ENCODE measurements around the gene TPM2.

Gene TPM2

DNA sequence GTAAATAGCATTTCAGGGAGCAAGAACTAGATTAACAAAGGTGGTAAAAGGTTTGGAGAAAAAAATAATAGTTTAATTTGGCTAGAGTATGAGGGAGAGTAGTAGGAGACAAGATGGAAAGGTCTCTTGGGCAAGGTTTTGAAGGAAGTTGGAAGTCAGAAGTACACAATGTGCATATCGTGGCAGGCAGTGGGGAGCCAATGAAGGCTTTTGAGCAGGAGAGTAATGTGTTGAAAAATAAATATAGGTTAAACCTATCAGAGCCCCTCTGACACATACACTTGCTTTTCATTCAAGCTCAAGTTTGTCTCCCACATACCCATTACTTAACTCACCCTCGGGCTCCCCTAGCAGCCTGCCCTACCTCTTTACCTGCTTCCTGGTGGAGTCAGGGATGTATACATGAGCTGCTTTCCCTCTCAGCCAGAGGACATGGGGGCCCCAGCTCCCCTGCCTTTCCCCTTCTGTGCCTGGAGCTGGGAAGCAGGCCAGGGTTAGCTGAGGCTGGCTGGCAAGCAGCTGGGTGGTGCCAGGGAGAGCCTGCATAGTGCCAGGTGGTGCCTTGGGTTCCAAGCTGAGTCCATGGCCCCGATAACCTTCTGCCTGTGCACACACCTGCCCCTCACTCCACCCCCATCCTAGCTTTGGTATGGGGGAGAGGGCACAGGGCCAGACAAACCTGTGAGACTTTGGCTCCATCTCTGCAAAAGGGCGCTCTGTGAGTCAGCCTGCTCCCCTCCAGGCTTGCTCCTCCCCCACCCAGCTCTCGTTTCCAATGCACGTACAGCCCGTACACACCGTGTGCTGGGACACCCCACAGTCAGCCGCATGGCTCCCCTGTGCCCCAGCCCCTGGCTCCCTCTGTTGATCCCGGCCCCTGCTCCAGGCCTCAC, 16.3 kb downstream of the TPM2 start, which contains the start of gene CA9:
CA9 (plus strand) TSS at position 797 of the 893 bp plus-strand sequence; CDS start at position 829, 32 bp downstream.
- peak; percentile 7 for DNase-seq

- DNase-seq: no peak
These were observed 20.2 kb downstream of the TPM2 start for GRCh38 chr9:35669331-35670145.

DNA sequence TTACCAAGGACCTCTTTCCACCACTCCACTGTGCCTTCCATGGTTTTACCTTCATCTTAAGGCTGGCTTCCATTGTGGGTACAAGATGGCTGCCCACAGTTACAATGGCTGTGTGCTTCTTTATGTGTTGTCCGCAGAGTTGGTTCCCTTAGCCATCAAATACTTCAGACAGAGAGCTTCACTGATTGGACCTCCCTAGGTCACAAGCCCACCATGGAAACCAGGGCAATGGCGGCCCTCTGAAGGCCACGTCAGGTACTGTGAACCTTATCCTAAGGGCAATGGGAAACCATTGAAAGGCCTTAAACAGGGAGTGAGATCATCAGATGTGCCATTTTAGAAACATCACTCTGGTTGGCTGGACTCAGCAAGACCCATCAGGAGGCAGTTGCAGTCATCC, 21.8 kb downstream of the TPM2 start:
- DNase-seq: no peak

DNA sequence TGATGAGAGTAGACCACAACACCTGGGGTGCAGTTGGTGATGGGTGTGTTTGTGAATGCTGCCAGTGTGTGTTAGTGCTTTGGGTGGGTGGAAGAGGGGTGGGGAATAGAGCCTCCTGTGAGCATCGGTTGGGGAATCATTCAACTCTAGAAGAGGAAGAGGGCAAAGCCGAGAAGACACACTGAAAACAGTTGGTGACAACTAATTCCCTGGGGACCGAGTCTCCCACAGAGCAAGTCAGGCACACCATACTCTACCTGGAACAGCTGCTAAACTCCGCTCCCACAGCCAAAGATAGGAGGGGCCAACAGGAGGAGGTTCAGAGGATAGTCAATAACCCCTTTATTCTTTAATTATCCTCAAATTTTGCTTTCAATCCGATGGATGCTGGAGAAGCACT, 23.2 kb downstream of the TPM2 start:
- DNase-seq: no peak

DNA sequence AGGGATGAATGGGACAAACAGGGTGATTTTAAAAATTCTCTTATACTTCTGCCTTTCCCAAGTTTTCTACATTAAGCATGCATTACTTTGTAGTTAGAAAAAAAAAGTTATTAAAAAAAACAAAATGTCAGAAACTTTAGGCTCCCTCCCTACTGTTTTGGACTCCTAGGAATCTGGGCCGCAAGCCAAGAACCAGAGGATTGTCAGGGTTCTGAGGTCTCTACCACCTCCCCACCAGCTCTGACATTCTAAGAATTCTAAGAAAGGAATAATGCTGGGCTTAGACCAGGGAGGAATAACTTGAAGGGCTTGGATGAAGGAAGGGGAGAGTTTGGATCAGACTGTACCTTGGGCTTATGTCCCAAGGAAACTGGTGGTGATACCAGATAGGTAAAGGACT, 23.7 kb downstream of the TPM2 start:
- no peak for DNase-seq

- DNase-seq: no peak
These were observed 24.3 kb downstream of the TPM2 start for GRCh38 chr9:35665471-35665818.

- peak; percentile 62 for DNase-seq
These were observed 24.9 kb downstream of the TPM2 start, which contains the start of gene ARHGEF39 for GRCh38 chr9:35664531-35665470. Gene ARHGEF39, minus strand, starts transcription at chr9:35665195. Its CDS starts 26 bp downstream, at chr9:35665169.

DNA sequence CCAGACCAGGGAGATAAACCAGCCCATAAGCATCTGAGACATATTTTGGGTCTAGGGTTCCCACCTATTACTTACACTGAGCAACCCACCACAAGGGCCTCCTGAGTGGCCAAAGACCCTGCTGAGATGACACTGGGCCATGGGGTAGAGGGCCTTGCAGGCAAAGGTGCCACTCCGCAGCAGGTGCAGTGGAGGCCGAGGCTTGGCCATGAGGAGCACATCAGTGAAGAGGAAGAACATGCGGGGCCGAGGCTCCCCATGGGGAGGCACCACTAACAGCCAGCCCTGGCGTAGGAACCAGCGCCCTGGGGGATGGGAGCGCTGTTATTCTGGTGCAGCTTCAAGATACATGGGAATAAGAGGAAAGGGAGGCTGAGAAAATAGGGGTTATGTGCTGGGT, 27.3 kb downstream of the TPM2 start:
- no peak for DNase-seq

GRCh38 chr9:35661756-35662350, 27.9 kb downstream of the TPM2 start:
- DNase-seq: no peak

- peak; percentile 7 for DNase-seq
These were observed 28.7 kb downstream of the TPM2 start for GRCh38 chr9:35660966-35661415.

GRCh38 chr9:35659340-35659739, 30.4 kb downstream of the TPM2 start:
- no peak for DNase-seq

GRCh38 chr9:35658968-35659220, 30.8 kb downstream of the TPM2 start:
- no peak for DNase-seq

- DNase-seq: peak; percentile 95
These were observed 31.4 kb downstream of the TPM2 start, which contains the start of gene CCDC107 for GRCh38 chr9:35658137-35658967. Gene CCDC107, plus strand, starts transcription at chr9:35658292. Its CDS starts 88 bp downstream, at chr9:35658380.

DNA sequence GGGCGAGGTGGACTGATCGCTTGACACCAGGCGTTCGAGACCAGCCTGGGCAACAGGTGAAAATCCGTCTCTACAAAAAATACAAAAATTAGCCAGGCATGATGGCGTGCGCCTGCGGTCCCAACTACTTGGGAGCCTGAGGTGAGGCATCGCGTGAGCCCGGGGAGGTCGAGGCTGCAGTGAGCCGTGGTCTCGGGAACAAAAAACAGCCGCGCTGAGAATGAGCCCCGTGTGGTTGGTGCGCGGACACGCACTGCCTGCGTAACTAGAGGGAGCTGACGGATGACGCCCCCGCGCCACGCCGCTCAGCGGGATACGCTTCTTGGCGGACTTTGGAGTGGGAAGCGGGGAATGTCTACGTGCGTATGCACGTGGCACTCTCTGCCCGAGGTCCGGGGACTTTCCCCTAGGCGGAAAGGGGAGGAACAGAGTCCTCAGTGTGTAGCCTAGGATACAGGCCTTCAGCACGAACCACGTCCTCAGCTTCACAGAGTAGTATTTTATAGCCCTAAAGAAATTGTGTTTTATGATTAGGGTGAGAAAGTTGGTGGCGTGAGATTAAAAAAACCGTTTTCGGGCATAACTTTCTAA, 32.1 kb downstream of the TPM2 start, which contains the start of gene RMRP:
RMRP (minus strand) TSS at position 474 of the 591 bp plus-strand sequence.
- DNase-seq: peak; percentile 95

GRCh38 chr9:35656831-35657545, 32.7 kb downstream of the TPM2 start:
- peak; percentile 52 for DNase-seq

DNA sequence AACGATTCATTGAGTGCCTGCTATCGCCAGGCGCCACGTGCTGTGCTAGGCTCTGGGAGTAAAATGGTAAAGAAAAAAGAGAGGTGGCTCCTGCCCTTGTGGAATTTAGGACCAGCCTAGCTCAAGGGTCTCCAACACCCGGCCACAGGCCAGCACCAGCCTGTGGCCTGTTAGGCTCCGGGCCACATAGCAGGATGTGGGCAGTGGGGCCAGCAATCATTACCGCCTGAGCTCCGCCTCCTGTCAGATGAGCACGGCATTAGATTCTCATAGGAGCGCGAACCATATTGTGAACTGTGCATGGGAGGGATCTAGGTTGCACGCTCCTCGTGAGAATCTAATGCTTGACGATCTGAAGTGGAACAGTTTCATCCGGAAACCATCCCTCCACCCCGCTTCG, 33.4 kb downstream of the TPM2 start:
- no peak for DNase-seq

DNA sequence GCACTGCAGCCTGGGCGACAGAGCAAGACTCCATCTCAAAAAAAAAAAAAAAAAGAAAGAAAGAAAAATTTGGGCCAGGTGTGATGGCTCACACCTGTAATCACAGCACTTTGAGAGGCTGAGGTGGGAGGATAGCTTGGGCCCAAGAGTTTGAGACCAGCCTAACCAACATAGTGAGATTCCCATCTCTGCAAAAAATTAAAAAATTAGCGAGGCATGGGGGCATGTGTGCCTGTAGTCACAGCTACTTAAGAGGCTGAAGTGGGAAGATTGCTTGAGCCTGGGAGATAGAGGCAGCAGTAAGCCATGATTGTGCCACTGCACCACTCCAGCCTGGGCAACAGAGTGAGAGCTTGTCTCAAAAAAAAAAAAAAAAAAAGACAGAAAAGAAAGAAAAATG, 36.1 kb downstream of the TPM2 start:
- DNase-seq: no peak

GRCh38 chr9:35652829-35653209, 36.9 kb downstream of the TPM2 start:
- no peak for DNase-seq

- no peak for DNase-seq
These were observed 37.5 kb downstream of the TPM2 start for GRCh38 chr9:35651956-35652828.
